Keratinocyte (primary cell): Measurements from ENCODE around the gene CHRNG.

Experiments
- EZH2 ChIP-seq: IDR thresholded peaks from one replicate; pipeline ENCODE4 v1.6.1; 2012; ENCODE audit warnings: inconsistent platforms, mild to moderate bottlenecking, low read length, moderate library complexity
- TF ChIP-seq, protein P1 (sequence below), 3 experiments: IDR thresholded peaks in 1 of 3; conservative IDR thresholded peaks in 1 of 3; optimal IDR thresholded peaks in 1 of 3; 2 replicates in 2 of 3; 3 replicates in 1 of 3; pipeline versions ENCODE3 to v1.5.1; 2011; ENCODE audit warnings: low read length in 3 of 3, mild to moderate bottlenecking in 3 of 3, moderate library complexity in 2 of 3, control low read depth in 1 of 3, inconsistent platforms in 1 of 3; ENCODE audit not compliant: insufficient read depth in 2 of 3; ENCODE audit errors: extremely low read depth in 1 of 3

DNA sequence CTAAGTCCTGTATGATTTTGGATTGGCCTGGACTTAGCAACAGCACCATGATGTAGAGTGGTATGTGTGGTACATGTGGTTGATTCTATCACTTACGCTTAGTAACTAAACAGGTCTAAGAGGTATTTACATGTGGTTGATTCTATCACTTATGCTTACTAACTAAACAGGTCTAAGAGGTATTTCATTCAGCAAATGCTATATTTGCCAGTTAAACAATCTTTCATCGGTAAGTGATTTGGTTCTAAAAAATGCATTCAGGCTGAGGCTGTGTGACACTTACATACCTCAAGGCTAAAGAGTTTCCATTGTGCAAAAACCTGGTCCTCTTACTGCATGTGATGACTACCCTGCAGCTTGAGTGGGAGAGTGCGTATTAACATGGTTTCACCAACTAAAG lies 24.1 kb downstream of the CHRNG start:
- TF ChIP-seq, protein P1, sequence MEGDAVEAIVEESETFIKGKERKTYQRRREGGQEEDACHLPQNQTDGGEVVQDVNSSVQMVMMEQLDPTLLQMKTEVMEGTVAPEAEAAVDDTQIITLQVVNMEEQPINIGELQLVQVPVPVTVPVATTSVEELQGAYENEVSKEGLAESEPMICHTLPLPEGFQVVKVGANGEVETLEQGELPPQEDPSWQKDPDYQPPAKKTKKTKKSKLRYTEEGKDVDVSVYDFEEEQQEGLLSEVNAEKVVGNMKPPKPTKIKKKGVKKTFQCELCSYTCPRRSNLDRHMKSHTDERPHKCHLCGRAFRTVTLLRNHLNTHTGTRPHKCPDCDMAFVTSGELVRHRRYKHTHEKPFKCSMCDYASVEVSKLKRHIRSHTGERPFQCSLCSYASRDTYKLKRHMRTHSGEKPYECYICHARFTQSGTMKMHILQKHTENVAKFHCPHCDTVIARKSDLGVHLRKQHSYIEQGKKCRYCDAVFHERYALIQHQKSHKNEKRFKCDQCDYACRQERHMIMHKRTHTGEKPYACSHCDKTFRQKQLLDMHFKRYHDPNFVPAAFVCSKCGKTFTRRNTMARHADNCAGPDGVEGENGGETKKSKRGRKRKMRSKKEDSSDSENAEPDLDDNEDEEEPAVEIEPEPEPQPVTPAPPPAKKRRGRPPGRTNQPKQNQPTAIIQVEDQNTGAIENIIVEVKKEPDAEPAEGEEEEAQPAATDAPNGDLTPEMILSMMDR (optimal IDR thresholded peaks at IDR 0.05 in 1 of 3, IDR thresholded peaks at IDR 0.05 in 1 of 3, conservative IDR thresholded peaks at IDR 0.05 in 1 of 3; ENCODE audit: extremely low read depth in 1 of 3, insufficient read depth in 2 of 3, low read length in 3 of 3), result no peak
- no peak for TF ChIP-seq EZH2
